ENCODE results near the gene CSF2. TPM values are rescaled to one million over a fixed set of nuclear protein-coding genes. Genes with fewer than 3 reads are reported as not detected.

The CSF2 gene
- total RNA-seq, 2 donors from 2014 or later: not detected

GRCh38 chr5:132054031-132054696 is 19.4 kb upstream of the CSF2 start:
- intact Hi-C loops (cut with DNase I): no loop called here
- ATAC-seq (no peak), DNase-seq (no peak)

GRCh38 chr5:132054697-132055440 is 18.7 kb upstream of the CSF2 start:
- DNase-seq: no peak
- intact Hi-C loops (cut with DNase I): no loop called here
- no peak for ATAC-seq

GRCh38 chr5:132055441-132055807 is 18.2 kb upstream of the CSF2 start:
- DNase-seq (no peak), ATAC-seq (no peak)
- intact Hi-C loops (cut with DNase I): no loop called here

GRCh38 chr5:132055808-132056609 is 17.6 kb upstream of the CSF2 start:
- ATAC-seq: peak; percentile 21 to 43
- intact Hi-C loops (cut with DNase I): no loop called here
- DNase-seq: no peak

- intact Hi-C loops (cut with DNase I): no loop called here
- DNase-seq (no peak), ATAC-seq (no peak)
These were observed 16.7 kb upstream of the CSF2 start for GRCh38 chr5:132056610-132057497.

GRCh38 chr5:132057498-132058255 is 15.9 kb upstream of the CSF2 start:
- intact Hi-C loops (cut with DNase I): no loop called here
- DNase-seq: no peak

GRCh38 chr5:132058646-132059042 is 14.9 kb upstream of the CSF2 start:
- DNase-seq (no peak), ATAC-seq (no peak)
- intact Hi-C loops (cut with DNase I): no loop called here

More at GRCh38 chr5:132057498-132058255, 15.9 kb upstream of the CSF2 start:
- no peak for ATAC-seq

GRCh38 chr5:132059043-132059695 is 14.4 kb upstream of the CSF2 start:
- no peak for DNase-seq
- intact Hi-C loops (cut with DNase I): no loop called here
- no peak for ATAC-seq

- intact Hi-C loops (cut with DNase I): loop anchor here in 1 of 2 donors (10.0 kb wide), 1 partner anchor 135 kb away; no protein-coding TSS in a partner anchor
- ATAC-seq (no peak), DNase-seq (no peak)
These were observed 13.7 kb upstream of the CSF2 start for GRCh38 chr5:132059696-132060500.

- no peak for DNase-seq
- intact Hi-C loops (cut with DNase I): loop anchor here in 1 of 2 donors (10.0 kb wide), 1 partner anchor 134 kb away; no protein-coding TSS in a partner anchor
- no peak for ATAC-seq
These were observed 13.0 kb upstream of the CSF2 start, which contains the start of gene IL3 for GRCh38 chr5:132060501-132061161. IL3 (plus strand) TSS chr5:132060655; CDS start chr5:132060707, 52 bp downstream.

GRCh38 chr5:132063090-132063911 is 10.3 kb upstream of the CSF2 start:
- ATAC-seq: peak; percentile 50 to 70
- DNase-seq: peak; percentile 70
- intact Hi-C loops (cut with DNase I): loop anchor here in 1 of 2 donors (10.0 kb wide), 1 partner anchor 132 kb away; no protein-coding TSS in a partner anchor

- DNase-seq (no peak), ATAC-seq (no peak)
- intact Hi-C loops (cut with DNase I): loop anchor here in 1 of 2 donors (10.0 kb wide), 1 partner anchor 131 kb away; no protein-coding TSS in a partner anchor
These were observed 9.4 kb upstream of the CSF2 start for GRCh38 chr5:132064140-132064539.

- peak; percentile 79 for ATAC-seq
- peak; percentile 74 for DNase-seq
- intact Hi-C loops (cut with DNase I): loop anchor here in 1 of 2 donors (5.0 to 10.0 kb wide), 2 partner anchors 67 to 130 kb away; no protein-coding TSS in a partner anchor
These were observed 8.8 kb upstream of the CSF2 start for GRCh38 chr5:132064738-132065331.

GRCh38 chr5:132065351-132065937 is 8.1 kb upstream of the CSF2 start:
- intact Hi-C loops (cut with DNase I): loop anchor here in 1 of 2 donors (5.0 to 10.0 kb wide), 2 partner anchors 67 to 129 kb away; no protein-coding TSS in a partner anchor
- DNase-seq (peak; percentile 46), ATAC-seq (peak; percentile 36 to 59)

Data from left cardiac atrium (tissue), 4 donors.